Measurements from ENCODE around the gene ATP2B3.

ATP2B3 gene

DNA sequence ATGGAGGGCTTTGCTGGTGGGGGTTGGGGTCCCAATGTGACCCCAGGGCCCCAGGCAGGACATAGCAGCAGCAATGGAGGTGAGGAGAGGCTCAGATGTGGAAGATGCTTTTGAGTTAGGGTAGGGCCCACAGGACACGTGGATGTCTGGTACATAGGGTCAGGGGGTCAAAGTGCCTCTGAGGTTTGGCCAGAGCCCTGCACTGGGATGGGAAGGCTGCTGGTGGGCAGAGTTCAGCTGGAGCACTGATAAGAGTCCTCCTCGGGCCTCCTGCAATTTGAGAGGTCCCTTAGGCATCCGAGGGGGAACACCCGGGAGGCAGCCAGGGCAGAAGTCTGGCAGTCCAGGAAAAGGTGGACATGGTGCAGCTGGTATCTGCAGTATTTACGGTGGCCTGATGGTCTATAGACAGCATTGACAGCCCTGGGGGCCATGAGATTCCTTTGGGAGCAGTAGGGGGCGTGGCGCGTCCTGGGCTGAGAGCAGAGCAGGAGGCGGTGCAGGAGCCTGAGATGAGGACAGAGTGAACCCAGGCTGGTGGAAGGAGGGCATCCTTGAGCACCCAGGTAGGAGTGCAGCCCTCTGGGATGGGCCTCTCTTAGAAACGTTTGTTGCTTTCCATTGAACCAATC, 58.9 kb downstream of the ATP2B3 start:
- DNase-seq: no peak

DNA sequence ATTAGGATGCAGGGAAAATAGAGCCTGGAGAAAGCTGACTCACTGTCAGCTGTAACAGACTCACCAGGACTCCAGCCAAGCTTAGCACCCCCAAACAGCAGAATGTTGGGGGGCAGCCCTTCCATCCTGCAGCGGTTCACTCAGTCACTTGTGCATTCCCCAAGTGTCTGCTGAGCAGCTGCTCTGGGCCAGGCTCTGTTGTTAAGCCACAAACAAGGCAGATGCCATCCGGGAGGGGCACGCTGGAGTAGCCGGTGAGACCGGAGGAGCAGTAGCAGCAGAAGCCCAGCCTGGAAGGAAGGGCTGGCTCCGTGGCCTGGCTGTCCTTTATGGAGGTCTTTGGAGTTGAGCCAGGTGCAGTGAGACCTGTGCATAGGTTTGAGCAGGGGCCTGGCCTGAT, 59.5 kb downstream of the ATP2B3 start:
- no peak for DNase-seq

DNA sequence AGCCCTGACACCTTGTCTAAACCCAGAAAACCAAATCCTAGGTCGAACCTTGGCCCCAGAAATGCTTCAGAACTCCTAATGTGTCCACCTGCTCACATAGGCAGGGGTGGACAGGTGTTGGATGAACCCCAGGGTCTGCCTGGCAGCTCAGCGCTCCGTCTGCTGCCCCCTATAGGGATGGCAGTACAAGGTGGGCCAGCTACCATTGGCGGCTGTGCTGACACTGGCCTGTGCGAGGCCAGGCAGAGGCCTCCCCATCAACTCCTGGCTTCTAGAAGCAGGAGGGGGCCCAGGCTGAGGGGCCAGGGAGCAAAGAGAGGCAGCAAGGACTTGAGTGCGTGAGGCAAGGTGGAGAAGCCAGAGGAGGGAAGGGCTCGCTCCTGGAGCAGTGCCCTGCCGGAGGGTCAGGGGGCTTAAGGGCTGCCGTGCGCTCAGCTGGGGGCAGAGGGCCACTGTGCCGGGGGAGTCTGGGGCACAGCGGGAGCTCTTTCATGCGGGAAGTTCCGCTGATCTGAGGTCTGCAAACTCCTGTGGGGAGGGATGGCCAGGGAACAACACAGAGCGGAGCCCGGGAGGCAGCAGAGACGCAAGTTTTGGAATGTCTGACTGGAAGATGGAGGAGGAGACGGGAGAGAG, 60.9 kb downstream of the ATP2B3 start:
- DNase-seq: no peak

DNA sequence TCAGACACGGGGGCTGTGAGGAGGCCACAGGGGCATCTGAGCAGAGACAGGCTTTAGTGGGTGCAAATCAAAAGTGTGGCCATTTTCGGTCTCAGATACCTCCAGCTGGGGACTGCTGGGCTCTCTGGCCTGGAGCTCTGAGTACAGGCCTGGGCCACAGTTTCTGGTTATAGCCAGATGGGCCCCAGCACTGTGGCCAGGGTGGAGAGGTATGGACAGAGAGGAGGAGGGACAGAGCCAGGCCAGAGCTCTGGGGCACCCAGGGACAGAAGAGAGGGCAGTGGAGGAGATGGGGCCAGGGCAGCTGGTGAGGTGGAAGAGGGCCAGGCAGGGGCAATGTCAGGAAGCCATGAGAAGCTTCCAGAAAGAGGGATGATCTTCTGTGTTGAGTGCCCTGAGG, 61.4 kb downstream of the ATP2B3 start:
- DNase-seq: no peak

DNA sequence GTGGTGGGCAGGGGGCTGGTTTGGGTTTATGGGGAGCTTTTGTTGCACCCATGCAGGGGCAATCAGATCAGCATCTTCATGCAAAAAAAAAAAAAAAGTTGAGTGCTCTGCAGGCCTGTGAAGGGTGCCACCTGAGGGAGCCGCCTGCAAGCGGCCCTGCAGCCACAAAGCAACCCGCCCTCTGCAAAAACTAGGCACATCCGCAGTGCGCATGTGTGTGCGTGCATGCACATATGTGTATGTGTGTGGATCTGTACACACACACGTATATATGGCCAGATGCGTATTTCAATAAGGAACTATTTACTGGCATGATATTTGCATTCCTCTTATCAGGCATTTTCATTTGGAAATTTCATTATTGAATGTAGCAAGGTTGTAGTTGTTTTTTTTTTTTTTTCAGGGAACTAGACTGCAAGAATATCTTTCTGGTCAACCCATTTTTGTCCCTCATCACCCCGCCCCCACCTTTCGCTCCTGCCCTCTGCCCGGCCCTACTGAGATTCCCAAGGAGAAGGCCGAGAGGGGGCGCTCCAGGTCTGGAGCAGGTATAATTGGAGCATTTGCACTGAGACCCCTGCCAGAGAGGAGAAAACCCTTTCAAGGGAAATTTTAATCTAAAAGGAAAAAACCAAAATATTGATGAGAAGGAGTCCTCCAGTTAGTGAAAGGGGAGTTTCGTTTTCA, 63.4 kb downstream of the ATP2B3 start:
- no peak for DNase-seq

DNA sequence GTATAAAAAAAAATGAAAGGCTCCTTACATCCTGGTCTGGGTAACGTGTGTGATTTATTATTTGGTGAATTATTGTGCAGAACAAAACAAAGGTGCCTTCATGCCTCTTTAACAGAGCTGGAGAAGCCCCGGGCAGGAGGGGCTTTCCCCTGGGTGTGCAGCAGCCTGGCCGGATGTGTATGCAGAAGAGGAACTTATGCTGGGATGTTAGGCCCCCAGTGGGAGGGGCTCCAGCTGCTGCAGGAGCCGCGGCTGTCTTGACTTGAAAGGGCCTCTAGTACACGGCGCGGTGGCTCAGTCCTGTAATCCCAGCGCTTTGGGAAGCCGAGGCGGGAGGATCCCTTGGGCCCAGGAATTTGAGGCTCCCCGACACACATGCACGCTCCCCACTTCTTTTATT, 65.5 kb downstream of the ATP2B3 start:
- DNase-seq: peak; percentile 71

DNA sequence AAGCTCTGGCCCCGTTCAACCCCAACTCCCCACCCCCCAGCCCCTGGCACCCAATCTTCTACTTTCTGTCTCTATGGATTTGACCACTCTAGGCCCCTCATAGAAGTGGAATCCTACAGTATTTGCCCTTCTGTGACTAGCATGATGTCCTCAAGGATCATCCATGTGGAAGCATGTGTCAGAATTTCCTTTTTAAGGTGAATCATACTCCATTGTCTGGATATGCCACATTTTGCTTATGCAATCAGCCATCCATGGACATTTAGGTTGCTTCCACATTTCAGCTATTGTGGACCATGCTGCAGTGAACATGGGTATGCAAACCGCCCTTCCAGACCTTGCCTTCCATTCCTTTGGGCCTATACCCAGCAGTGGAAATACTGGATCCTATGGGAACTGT, 66.0 kb downstream of the ATP2B3 start:
- DNase-seq: no peak

DNA sequence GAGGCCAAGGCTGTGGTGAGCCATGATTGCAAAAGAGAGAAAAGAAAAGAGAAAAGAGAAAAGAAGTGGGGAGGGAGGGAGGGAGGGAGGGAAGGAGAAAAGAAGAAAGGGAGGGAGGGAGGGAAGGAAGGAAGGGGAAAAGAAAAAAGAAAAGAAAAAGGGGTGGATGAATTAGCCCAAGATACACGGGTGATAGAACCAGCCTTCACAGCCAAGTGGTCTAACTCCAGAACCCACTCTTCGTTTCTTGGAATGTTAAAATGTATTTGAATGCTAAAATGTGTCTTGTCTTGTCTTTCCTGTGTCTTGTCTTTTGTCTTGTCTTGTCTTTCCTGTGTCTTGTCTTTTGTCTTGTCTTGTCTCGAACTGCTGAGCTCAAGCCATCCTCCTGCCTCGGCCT, 68.4 kb downstream of the ATP2B3 start:
- no peak for DNase-seq

DNA sequence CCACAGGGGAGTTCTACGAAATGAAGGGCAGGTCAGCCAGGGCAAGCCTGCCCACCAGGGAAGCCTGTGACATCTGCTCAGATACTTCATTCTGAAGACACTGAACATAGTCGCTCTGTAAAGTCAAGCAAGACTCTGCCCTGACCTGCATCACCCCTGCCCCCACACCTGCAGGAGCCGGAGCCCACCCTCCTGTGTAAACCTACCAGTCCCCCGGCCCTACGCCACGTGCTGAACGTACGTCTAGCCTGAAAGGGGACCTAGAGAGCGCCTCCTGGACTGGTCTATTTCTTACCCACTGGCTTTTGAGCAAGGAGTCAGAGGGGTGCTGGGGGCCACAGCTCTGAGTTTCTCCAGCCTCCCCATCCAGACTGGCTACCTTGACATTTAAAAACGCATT, 69.9 kb downstream of the ATP2B3 start:
- no peak for DNase-seq

DNA sequence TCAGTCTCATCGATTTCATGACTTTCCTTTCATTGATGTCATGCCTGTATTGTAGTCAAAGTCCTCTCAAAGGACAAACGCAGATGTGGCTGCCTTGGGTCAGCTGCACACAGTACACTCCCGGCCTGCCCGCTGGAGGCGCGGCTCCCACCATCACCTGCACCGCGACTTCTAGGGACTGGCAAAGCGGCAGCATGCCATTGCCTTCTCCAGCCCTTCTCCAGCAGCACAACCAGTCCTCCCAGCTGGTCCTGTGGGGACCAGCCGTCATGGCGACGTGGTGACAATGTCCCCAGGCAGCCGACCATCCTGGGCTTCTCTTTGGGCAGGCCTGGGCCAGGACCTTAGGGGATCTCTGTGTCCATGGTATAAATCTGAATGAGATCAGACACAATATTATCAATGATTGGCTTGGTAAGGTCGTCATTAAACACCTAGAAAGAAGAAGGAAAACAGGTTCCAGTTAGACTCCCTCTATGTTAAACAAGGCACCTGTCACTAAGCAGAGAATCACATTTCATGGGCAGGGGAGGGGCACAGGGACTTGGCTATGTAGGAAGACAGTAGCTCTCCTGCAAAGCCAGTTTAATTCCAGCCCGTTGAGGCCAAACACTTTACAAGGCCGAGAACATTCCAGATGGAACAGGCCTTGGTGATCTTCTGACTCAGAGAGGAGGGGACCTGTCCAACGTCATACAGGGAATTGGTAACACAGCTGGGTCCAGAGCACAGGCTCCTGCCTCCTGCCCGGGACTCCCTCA, 70.8 kb downstream of the ATP2B3 start:
- DNase-seq: no peak

DNA sequence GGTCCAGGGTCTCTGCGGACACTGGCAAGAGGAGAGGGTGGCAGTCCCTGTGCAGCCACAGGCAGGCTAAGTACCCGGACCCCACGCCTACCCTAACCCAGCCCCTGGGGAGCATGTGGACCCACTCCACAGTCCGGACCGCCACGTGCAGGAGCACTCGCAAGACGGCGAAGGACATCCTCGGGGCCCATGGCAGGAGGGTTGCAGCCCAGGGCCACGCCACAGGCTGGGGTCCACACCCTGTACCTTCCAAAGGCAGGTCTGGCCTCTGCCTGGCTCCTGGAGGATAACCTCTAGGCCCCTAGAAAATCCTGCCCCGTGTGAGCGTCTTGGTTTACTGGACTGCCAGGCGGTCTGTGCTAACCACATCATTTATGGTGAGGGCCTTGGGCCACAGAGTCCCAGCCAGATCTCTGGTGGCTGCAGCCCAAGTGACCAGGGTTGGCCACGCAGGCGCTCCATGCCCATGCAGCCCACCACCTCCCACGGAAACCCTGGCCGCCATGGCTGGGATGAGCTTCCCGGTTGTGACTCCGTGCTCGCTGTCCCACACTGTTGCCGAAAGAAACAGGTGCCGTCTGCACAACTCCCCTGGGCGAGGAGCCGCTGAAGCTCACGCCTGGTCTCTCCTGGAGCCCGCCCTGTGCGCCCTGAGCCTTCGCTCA, 71.5 kb downstream of the ATP2B3 start:
- no peak for DNase-seq

DNA sequence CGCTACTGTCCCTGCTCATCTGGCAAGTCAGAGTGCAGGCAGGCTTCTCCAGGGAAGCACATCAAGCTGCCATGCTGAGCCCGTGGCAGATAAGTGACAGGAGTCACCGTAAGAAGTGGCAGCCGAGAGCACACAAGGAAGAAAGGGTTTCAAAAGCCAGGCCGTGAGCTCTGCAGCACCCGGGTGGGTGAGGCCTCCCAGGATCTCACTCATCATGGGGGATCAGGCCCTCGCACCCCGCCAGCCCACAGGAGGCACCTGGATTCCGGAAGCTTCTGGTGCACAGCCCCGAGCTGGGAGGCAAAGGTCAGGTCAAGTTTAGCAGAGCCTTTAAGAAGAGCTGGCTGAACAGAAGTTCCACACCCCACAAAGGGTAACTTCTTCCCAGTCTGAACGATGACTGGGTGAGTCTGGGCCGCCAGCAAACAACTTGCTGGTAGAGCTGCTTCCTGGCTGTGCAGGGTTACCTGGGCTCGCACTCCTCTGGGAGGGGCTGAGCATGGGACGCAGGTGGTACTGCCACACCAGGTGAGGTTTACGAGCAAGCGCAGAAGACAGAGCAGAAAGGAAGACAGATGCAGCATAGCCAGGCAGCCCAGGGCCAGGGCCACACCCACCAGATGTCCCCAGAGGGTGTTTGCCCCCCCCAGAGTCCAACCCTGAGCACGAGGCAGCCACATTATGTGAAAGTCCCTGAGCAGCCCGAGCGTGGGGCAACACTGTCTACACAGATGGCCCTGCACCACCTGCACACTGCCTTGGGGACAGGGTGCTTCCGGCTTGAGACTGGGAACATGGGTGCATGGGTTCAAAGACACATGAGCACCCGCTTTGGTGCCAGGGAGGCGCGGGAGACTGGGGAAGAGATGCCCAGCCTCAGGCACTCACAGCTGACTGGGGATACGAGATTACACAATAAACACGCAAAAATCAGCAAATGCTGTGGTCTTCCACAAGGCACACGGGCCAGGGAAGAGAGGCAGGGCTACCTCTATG, 73.8 kb downstream of the ATP2B3 start:
- no peak for DNase-seq

DNA sequence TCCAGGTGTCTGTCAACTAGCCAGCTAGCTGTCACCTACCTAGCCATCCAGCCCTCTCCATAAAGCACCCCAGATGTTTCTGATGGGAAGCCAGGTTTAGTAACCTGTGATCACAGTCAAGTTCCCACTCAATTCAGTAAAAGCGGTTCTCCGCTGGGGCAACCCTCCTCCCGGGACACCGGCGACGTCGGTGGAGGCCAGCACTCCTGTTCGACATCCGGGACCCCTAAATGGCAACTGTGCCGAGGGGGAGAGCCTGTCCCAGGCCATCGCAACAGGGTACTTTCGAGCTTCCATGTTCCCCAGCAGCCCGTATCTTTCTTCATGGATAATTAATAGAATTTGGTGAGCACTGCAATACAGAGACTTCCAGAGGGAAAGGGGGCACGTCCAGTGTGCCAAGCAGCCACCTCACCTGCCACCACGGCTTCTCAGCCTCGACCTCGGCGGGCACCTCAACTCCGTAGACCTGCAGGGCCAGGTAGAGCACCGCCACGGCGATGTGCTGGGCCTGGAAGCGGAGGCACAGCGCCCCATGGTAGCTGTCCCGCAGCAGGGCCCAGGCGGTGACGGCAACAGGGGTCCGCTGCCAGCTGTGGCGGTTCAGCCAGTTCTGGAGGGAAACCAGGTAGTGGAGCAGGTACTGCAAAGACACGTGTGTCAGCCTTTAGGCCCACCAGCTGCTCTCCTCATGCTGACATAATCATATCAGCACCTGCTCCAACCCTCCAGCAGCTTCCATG, 74.8 kb downstream of the ATP2B3 start:
- no peak for DNase-seq

DNA sequence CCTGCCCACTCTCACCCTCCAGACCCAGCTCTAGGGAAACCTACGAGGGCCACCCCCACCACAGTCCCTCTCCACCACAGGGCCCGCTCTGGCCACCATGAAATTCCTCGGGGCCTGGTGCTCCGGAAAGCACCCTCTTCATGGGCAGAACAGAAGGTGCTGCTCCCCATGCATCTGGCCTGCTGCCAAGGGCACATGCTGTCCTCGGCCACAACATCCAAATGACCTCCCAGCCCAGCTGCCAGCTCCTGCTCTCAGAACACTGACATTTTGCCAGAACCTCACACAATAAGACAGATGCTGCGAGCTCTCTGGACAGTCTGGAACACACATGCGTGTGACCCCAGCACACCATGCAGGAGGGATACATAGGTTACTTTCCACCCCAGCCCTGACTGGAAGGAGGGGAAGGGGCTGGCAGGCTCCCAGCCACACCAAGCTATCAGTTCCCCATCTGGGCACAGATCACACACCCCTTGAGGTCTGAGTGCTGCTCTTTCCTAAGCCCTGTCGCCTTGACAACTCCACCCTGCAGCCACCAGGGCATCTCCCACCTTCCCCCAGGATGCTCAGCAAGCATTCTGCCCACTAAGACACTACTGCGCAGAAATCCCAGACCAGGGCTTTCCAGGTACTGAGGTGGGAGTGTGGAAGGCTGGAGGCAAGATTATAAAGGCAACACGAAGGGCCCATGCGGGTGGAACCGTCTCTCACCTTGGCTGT, 75.7 kb downstream of the ATP2B3 start:
- no peak for DNase-seq

DNA sequence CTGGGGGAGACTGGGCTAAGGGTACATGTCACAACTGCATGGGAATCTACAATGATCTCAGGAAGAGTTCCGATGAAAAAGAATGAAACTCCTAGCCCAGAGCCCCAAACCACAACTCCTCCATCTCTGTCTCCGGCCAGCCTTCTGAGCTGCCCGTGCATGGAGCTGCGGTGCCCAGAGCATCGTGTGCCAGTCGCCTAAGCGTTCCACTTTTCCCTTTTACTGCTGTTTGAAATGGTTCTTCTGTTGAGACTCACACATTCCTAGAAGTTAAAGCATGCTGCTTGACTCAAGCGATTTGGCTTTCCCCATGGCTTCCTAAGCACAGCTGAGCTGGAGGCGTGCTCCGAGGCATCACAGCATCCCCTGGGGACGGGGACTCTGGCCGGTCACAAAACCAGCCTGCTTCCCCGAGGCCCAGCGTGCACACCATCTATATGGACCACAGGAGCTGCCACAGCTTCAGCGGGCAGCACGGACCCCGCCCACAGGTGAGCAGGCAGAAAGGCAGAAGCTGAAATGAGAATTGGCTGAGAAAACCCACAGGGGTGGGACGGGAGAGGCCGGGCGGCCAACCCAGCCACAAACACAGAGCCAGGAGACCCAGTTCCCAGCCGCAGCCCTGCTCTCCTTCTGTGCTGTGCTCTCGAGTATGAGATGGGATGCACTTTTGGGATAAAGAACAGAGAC, 76.5 kb downstream of the ATP2B3 start:
- no peak for DNase-seq

DNA sequence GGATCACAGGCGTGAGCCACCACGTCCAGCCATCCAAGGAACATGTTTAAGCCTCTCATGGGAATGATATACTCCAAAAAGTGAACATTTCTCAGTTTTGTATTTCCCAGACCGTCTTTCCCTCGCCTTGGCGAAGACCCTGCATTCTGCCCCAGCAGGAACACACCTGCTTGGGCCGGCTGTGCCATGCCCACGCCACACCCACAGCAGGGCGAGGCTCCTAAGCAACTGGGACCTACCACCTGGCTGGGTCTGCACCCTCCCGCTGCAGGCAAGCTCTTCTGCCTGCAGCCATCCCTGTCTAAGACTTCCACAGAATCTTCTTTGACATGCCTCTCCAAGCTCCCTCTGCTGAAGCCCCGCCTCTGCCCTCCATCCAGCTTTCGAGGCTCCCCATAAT, 77.9 kb downstream of the ATP2B3 start:
- no peak for DNase-seq

DNA sequence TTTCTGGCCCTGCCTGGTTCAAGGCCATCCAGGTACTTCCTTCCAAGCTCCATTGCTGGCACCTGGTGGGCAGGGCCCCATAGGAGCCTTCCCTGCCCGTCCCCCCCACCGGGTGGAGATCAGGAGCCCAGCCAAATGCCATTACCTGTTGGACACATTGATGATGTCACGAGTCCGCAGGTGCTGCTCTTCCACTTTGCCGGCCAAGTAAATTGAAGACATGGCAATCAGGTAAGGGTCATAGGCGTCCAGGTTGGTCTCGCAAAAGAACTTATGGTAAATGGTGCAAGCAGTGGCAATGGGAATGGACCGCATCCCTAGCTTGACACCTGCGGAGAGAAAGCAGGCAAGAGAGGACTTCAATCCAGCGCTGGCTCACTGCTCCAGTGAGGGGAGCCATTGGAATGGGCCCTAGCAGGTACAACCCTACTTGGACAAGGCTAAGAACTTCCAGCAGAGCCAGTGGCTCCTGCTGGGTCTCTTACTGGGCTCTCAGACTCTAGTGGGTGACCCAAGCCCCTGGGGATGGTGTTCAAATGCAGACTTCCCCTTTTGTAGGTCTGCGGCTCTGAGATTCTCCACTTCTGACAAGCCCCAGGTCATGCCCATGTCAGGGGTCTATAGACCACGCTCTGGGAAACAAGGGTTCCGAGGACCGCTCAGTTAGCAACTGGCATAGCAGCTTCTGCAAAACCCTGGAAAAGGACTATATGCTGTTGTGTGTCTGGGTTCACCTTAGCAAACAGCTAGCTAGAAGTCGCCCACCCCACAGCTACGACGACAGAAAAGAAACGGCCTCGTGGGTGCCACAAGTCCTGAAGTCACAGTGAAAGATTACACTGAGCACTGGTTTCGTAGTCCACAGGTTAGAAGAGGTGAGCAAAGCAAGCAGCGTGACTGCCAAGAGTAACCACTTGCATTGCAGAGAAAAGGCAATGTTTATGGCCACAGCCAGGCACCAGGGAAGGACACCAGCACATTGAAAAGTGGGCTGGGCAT, 78.7 kb downstream of the ATP2B3 start:
- no peak for DNase-seq

DNA sequence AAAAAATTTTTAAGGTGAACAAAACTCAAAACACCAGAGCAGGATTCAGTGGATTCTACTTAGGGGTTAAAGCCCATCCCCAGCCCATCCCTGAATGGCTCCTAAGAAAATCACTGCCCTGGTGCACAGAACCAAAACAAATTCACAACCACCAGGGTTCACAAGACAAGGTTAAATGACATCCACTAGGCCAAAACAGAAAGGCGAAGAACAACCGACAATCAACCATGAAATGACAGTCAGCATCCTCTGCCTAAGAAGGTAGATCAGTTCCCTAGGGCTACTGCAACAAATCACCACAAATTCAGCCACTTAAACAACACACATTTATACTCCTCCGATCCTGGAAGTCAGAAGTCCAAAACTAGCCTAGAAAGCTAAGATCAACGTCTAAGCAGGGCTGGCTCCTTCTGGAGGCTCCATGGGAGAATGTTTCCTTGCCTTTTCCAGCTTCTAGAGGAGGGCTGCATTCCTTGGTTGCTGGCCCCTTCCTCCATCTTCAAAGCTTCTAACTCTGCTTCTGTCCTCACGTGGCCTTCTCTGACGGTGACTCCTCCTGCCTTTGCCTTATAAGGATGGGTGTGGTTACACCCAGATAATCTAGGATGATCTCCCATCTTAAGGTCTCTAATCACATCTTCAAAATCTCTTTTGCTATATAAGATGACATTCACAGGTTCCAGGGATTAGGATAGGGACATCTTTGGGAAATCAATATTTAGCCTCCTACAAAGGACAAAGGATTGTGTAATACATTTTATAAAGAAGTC, 79.7 kb downstream of the ATP2B3 start:
- no peak for DNase-seq

All from right hindlimb (tissue), 1 donor.